GM10248 (cell line): ENCODE data around the gene RXRA.

Experiments used
- CTCF ChIA-PET: fragments of 300-600 bp; sonication (Branson Sonifier 250); formaldehyde crosslinking; extraction: SDS; loops from one replicate; lab custom pipeline; 2021; ENCODE audit warnings: antibody characterized with exemption; lab: Yijun Ruan, JAX
- POLR2A ChIA-PET: fragments of 350-650 bp; sonication (Branson Sonifier 250); formaldehyde crosslinking; extraction: SDS; loops from one replicate; lab custom pipeline; 2020; ENCODE audit warnings: antibody characterized with exemption; lab: Yijun Ruan, JAX
- DNase-seq: peaks from one replicate; pipeline ENCODE4 v3.0.0; 2012; ENCODE audit errors: extremely low spot score
- CTCF ChIP-seq: IDR thresholded peaks from 2 replicates; pipeline ENCODE4 v1.5.1; 2012; ENCODE audit warnings: mild to moderate bottlenecking, low read depth; ENCODE audit errors: extremely low read depth, missing control alignments, control extremely low read depth

Gene RXRA

GRCh38 chr9:134289241-134289875 lies 36.9 kb upstream of the RXRA start:
- CTCF ChIA-PET, result no interaction called here
- POLR2A ChIA-PET, result no interaction called here
- no peak for TF ChIP-seq CTCF
- no peak for DNase-seq

DNA sequence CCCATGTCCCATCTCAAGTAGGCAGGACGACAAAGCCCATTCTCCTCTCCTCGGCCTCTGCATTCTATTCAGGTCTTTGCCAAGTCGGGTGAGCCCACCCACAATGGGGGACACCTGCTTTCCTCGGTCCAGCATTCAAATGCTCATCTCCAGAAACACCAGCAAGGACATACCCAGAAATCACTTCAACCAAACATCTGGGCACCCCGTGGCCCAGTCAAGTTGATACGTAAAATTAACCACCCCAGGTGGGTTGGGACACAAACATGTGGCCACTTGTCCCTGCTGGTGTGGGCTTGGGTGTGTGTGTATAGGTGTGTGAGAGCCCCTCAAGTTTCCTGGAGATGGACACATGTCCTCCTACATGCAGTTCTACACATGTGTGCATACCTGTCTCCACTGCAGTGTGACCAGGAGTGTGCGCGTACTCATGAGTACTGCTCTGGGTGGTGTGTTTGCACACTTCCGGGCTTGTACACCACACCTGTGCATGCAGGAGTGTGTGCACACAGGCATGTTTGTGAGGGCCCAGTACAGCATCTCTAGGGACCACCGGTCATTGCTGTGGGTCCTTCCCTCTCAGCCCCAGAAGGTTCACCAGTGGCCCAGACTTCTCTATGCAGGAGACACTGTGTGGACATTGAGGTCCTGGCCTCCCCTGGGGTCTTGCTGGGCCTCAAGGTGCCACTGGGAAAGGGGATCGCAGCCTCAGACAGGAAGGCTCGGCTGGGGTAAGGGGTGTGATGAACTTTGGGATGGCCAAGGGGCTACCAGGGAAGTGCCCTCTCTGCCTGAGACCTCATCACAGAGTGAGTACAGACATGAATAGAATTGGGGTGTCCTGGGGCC lies 35.4 kb upstream of the RXRA start:
- ChIA-PET CTCF (no interaction called here), POLR2A (no interaction called here)

DNA sequence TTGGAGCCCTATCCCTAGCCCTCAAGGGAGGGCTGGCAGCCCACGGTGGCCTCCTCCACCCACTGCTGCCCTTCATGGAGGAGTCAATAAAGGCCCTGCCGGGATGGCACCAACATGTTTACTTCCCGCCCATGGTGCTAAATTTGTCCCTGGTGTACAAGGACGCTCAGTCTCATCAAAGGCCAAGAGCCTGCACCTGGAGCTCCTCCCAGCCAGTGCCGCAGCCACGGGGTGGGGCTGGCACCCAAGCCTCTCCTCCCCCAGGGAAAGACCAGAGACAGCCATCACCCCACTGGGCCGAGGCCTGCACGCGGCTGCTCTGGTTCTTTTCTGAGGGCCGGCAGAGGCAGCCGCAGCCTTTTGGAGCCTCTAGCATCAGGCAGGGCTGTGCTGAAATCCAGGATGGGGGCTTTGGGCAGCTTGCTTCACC lies 34.8 kb upstream of the RXRA start:
- POLR2A ChIA-PET, result no interaction called here

More for the DNA sequence above, 35.4 kb upstream of the RXRA start:
- TF ChIP-seq CTCF, result no peak
- DNase-seq, result no peak

DNA sequence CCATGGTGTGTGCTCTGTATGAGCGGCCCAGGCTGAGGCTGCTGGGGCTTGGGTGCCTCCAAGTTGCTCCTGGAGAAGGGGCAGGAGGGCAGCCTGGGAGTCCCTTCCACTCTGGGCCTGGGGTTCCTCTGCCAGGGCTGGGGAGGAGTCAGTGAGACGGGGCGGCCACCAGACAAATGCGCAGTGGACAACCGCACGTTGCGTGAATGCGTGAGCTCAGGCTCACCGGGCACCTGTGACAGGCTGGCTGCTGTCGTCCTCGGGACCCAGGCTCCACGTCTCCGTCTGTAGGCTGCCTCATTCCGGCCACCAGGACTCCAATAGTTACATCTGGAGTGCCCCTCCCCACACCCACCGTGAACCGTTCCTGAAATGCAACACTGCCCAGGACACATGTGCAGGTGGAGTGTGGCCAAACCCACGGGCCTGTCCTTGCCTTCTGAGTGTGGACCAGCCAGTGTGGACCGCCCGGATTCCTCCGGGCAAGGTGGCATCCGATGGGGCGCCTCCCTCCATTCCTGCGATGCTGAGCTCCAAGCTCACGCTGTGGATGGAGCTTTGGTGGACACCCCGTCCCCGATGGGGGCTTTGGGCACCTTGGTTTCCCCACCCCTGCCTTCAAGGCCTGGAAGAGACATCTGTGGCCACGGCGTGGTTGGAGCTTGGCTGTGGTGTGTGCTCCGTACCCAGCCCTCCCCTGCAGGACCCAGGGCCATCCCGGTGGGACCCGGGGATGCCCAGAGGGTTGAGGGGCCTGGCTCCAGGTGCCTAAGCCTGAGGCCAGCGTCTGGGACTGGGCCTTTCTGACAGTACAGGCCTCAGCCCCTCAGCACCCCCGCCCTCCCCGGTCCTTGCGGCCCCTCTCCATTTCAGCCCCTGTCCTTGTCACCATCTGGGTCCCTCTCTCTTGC lies 34.0 kb upstream of the RXRA start:
- no peak for DNase-seq
- ChIA-PET CTCF (no interaction called here), POLR2A (interaction anchor here (0.7 kb wide), 1 partner anchor 588 kb away, joined by 3 read pairs; no protein-coding TSS in a partner anchor)
- no peak for TF ChIP-seq CTCF

More for the DNA sequence above, 34.8 kb upstream of the RXRA start:
- no peak for DNase-seq
- CTCF ChIA-PET, result no interaction called here
- no peak for TF ChIP-seq CTCF

GRCh38 chr9:134293031-134293521 lies 33.2 kb upstream of the RXRA start:
- DNase-seq, result no peak
- TF ChIP-seq CTCF, result no peak
- CTCF ChIA-PET, result no interaction called here
- POLR2A ChIA-PET, result interaction anchor here (0.7 kb wide), 1 partner anchor 589 kb away, joined by 3 read pairs; no protein-coding TSS in a partner anchor

DNA sequence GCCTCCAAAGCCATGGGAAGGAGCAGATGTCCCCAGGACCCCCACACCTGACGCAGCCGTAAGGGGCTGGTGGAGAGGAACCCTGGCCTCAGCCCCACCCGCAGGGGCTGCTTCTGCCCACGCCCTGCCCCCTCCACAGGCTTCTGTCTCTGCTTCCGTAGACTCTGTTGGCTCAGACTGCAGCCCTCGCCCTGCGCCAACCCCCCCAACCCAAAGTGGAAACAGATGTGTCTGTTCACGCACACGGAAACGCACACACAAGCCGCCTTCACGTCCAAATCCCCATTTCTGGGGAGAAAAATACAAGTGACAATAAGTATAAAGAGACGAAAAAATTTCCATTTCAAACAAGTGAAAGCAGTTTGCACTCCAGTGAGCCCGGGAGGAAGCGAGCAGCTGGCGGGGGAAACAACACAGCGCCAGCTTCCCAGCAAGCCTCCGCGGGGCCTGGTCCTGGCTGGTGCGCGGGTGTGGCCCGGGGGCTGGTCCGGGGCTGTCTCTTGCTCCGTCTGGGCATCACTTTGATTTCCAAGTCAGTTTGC lies 32.6 kb upstream of the RXRA start:
- POLR2A ChIA-PET, result no interaction called here
- CTCF ChIA-PET, result no interaction called here
- TF ChIP-seq CTCF, result no peak
- no peak for DNase-seq
